H1 (cell line): ENCODE measurements around the gene MAN2A1. TPM values are rescaled to one million over a fixed set of nuclear protein-coding genes. Genes with fewer than 3 reads are reported as not detected.

Experiments
- CTCF ChIA-PET: fragments of 300-600 bp; sonication (Branson Sonifier 250); formaldehyde crosslinking; loops from one replicate; lab custom pipeline; 2021; ENCODE audit not compliant: partially characterized antibody; lab: Charles Lee
- POLR2A ChIA-PET: fragments of 300-600 bp; sonication (Branson Sonifier 250); formaldehyde crosslinking; loops from one replicate; lab custom pipeline; 2021; ENCODE audit warnings: inconsistent platforms; ENCODE audit not compliant: partially characterized antibody; lab: Charles Lee
- DNase-seq, 2 experiments: peaks; one replicate each; pipeline versions ENCODE4 v3.0.0 to v3.0.0-alpha.2; 2010 to 2022; ENCODE audit warnings: low spot score in 2 of 2, low read depth in 1 of 2, mixed read lengths in 1 of 2
- FAIRE-seq: peaks from 2 replicates; lab custom pipeline; 2011; peaks lifted over from hg19 to GRCh38; lab: Jason Lieb, UNC
- H2AFZ ChIP-seq: 2 replicates; pipeline ENCODE4 v1.8.1; 2012; ENCODE audit warnings: low read length, inconsistent platforms
- H2AK5ac ChIP-seq: 2 replicates; pipeline ENCODE4 v1.6.1; 2013; ENCODE audit warnings: low read depth, low read length
- H2BK120ac ChIP-seq: replicated peaks from 2 replicates; pipeline ENCODE3; 2013; ENCODE audit warnings: low read depth, low read length, inconsistent platforms
- H2BK12ac ChIP-seq: 2 replicates; pipeline ENCODE4 v1.6.1; 2013; ENCODE audit warnings: low read depth, low read length
- H2BK15ac ChIP-seq: 2 replicates; pipeline ENCODE4 v1.6.1; 2013; ENCODE audit warnings: low read length
- H2BK20ac ChIP-seq: 2 replicates; pipeline ENCODE4 v1.6.1; 2013; ENCODE audit warnings: low read length
- H2BK5ac ChIP-seq: 2 replicates; pipeline ENCODE4 v1.6.1; 2013; ENCODE audit warnings: low read depth, low read length
- H3K14ac ChIP-seq: 2 replicates; pipeline ENCODE4 v1.6.1; 2013; ENCODE audit warnings: inconsistent platforms; ENCODE audit not compliant: insufficient read length
- H3K18ac ChIP-seq: 2 replicates; pipeline ENCODE4 v1.6.1; 2013; ENCODE audit warnings: low read length; ENCODE audit errors: extremely low read depth
- H3K23ac ChIP-seq: 2 replicates; pipeline ENCODE4 v1.6.1; 2013; ENCODE audit warnings: inconsistent platforms; ENCODE audit not compliant: insufficient read length
- H3K23me2 ChIP-seq: 2 replicates; pipeline ENCODE4 v1.6.1; 2013; ENCODE audit warnings: low read depth, low read length
- H3K27ac ChIP-seq: 2 replicates; pipeline ENCODE4 v1.6.1; 2011; ENCODE audit warnings: low read depth, low read length, inconsistent platforms
- H3K27me3 ChIP-seq, 4 experiments: replicated peaks in 1 of 4; 1 replicate in 1 of 4; 2 replicates in 3 of 4; pipeline versions ENCODE4 v1.6.1 to v1.8.1; 2011 to 2013; ENCODE audit warnings: low read length in 3 of 4, mild to moderate bottlenecking in 3 of 4, inconsistent platforms in 2 of 4, mixed read lengths in 2 of 4, moderate library complexity in 1 of 4; ENCODE audit not compliant: control insufficient read depth in 3 of 4, insufficient read depth in 3 of 4; ENCODE audit errors: extremely low read depth in 1 of 4
- H3K36me3 ChIP-seq, 4 experiments: 2 replicates each; pipeline versions ENCODE4 v1.6.1 to v1.8.1; 2011 to 2013; ENCODE audit warnings: mild to moderate bottlenecking in 4 of 4, low read length in 3 of 4, moderate library complexity in 2 of 4, control low read depth in 1 of 4, inconsistent platforms in 1 of 4; ENCODE audit not compliant: insufficient read depth in 4 of 4, control insufficient read depth in 2 of 4
- H3K4ac ChIP-seq: replicated peaks from 2 replicates; pipeline ENCODE3; 2013; ENCODE audit warnings: low read length, low read depth, mixed read lengths, inconsistent platforms; ENCODE audit not compliant: insufficient read length
- H3K4me1 ChIP-seq, 4 experiments: replicated peaks in 1 of 4; 1 replicate in 1 of 4; 2 replicates in 3 of 4; pipeline versions ENCODE4 v1.6.1 to v1.8.1; 2011 to 2013; ENCODE audit warnings: low read length in 3 of 4, inconsistent platforms in 2 of 4, mixed read lengths in 1 of 4; ENCODE audit not compliant: insufficient read depth in 4 of 4, control insufficient read depth in 3 of 4
- H3K4me2 ChIP-seq, 2 experiments: 2 replicates each; pipeline versions ENCODE4 v1.6.1 to v1.8.1; 2011 to 2013; ENCODE audit warnings: low read depth in 2 of 2, low read length in 2 of 2, control low read depth in 1 of 2, inconsistent platforms in 1 of 2, mild to moderate bottlenecking in 1 of 2; ENCODE audit not compliant: insufficient read depth in 1 of 2
- H3K4me3 ChIP-seq, 4 experiments: fragments of 200-600, 300-600 bp in 1 of 4; sonication (generic), shearing (Covaris generic), sonication (Bioruptor Twin) in 1 of 4; 2 replicates each; pipeline versions ENCODE4 v1.5.1 to v1.8.1; 2011 to 2016; ENCODE audit warnings: low read length in 4 of 4, low read depth in 3 of 4, control low read depth in 2 of 4, inconsistent platforms in 2 of 4, mild to moderate bottlenecking in 2 of 4, mixed read lengths in 1 of 4, moderate library complexity in 1 of 4; ENCODE audit not compliant: insufficient read depth in 2 of 4; ENCODE audit errors: extremely low read depth in 1 of 4
- H3K56ac ChIP-seq: replicated peaks from 2 replicates; pipeline ENCODE3; 2013; ENCODE audit warnings: low read depth, mild to moderate bottlenecking, mixed read lengths, low read length, inconsistent platforms; ENCODE audit not compliant: insufficient read length
- H3K79me1 ChIP-seq: 2 replicates; pipeline ENCODE4 v1.6.1; 2013; ENCODE audit warnings: low read depth, low read length, control low read depth
- H3K79me2 ChIP-seq, 2 experiments: 2 replicates each; pipeline versions ENCODE4 v1.6.1 to v1.8.1; 2012 to 2013; ENCODE audit warnings: low read length in 2 of 2, mild to moderate bottlenecking in 2 of 2, inconsistent platforms in 1 of 2; ENCODE audit not compliant: insufficient read depth in 2 of 2, control insufficient read depth in 1 of 2
- H3K9ac ChIP-seq, 4 experiments: replicated peaks in 1 of 4; 1 replicate in 1 of 4; 2 replicates in 3 of 4; pipeline versions ENCODE4 v1.6.1 to v1.8.1; 2011 to 2013; ENCODE audit warnings: low read depth in 3 of 4, low read length in 3 of 4, control low read depth in 2 of 4, mild to moderate bottlenecking in 2 of 4, moderate library complexity in 2 of 4, inconsistent platforms in 1 of 4; ENCODE audit errors: extremely low read depth in 1 of 4
- H3K9me3 ChIP-seq, 2 experiments: 2 replicates each; pipeline versions ENCODE4 v1.6.1 to v1.8.1; 2012 to 2013; ENCODE audit warnings: mild to moderate bottlenecking in 2 of 2, moderate library complexity in 2 of 2, control low read depth in 1 of 2, inconsistent platforms in 1 of 2, low read depth in 1 of 2, low read length in 1 of 2, mixed read lengths in 1 of 2; ENCODE audit not compliant: insufficient read depth in 2 of 2
- H4K20me1 ChIP-seq, 2 experiments: replicated peaks in 1 of 2; 2 replicates each; pipeline versions ENCODE3 to v1.8.1; 2011 to 2013; ENCODE audit warnings: inconsistent platforms in 2 of 2, low read length in 2 of 2, mild to moderate bottlenecking in 1 of 2; ENCODE audit not compliant: insufficient read depth in 2 of 2, control insufficient read depth in 1 of 2
- H4K5ac ChIP-seq: 2 replicates; pipeline ENCODE4 v1.6.1; 2013; ENCODE audit warnings: low read length, low read depth, mixed read lengths, inconsistent platforms; ENCODE audit not compliant: insufficient read length
- H4K8ac ChIP-seq: 2 replicates; pipeline ENCODE4 v1.8.0; 2013; ENCODE audit warnings: mild to moderate bottlenecking, moderate library complexity, low read length, inconsistent platforms; ENCODE audit not compliant: insufficient read depth; ENCODE audit errors: extremely low read depth
- H4K91ac ChIP-seq: replicated peaks from 2 replicates; pipeline ENCODE3; 2013; ENCODE audit warnings: low read length, mixed read lengths, inconsistent platforms; ENCODE audit not compliant: insufficient read length
- ATF2 ChIP-seq: IDR thresholded peaks from 2 replicates; pipeline ENCODE4 v1.6.1; 2012; ENCODE audit warnings: low read length, inconsistent platforms
- BCL11A ChIP-seq, 2 experiments: IDR thresholded peaks; one replicate each; pipeline ENCODE4 v1.6.1; 2011; ENCODE audit warnings: low read depth in 2 of 2, low read length in 2 of 2, mild to moderate bottlenecking in 2 of 2
- CEBPB ChIP-seq: IDR thresholded peaks from 2 replicates; pipeline ENCODE4 v1.6.1; 2012; ENCODE audit warnings: low read depth, low read length
- CHD1 ChIP-seq: IDR thresholded peaks from 2 replicates; pipeline ENCODE4 v1.6.1; 2012; ENCODE audit warnings: low read depth, low read length, improper control_type of control experiment
- CTBP2 ChIP-seq: IDR thresholded peaks from 2 replicates; pipeline ENCODE4 v1.7.0; 2011; ENCODE audit warnings: borderline replicate concordance, mild to moderate bottlenecking, moderate library complexity, mixed read lengths, low read length; ENCODE audit not compliant: insufficient read depth, insufficient read length
- EZH2 ChIP-seq: fragments of 200-600 bp; sonication (generic); IDR thresholded peaks from 2 replicates; pipeline ENCODE4 v1.7.1; 2012; ENCODE audit warnings: low read depth, mild to moderate bottlenecking, moderate library complexity, low read length, inconsistent platforms; ENCODE audit not compliant: severe bottlenecking
- HDAC6 ChIP-seq: IDR thresholded peaks from one replicate; pipeline ENCODE4 v1.7.1; 2012; ENCODE audit warnings: low read depth, mild to moderate bottlenecking, inconsistent platforms, low read length, moderate library complexity
- JUND ChIP-seq: IDR thresholded peaks from 2 replicates; pipeline ENCODE4 v1.6.1; 2011; ENCODE audit warnings: mild to moderate bottlenecking, improper control_type of control experiment, low read length
- PHF8 ChIP-seq: fragments of 200-600 bp; sonication (generic); conservative IDR thresholded peaks from 2 replicates; pipeline ENCODE4 v1.7.1; 2012; ENCODE audit warnings: low read depth, mild to moderate bottlenecking, inconsistent platforms, low read length, moderate library complexity
- POU5F1 ChIP-seq: IDR thresholded peaks from 2 replicates; pipeline ENCODE4 v1.6.1; 2011; ENCODE audit warnings: low read depth, mild to moderate bottlenecking, low read length, moderate library complexity
- WGBS, 2 experiments: shearing (Covaris generic) in 1 of 2; methylation state at CpG; one replicate each; pipeline versions ENCODE4 v1.1.6 to v1.1.7; 2013 to 2015; ENCODE audit warnings: low lambda C conversion rate in 2 of 2, mixed read lengths in 2 of 2, inconsistent platforms in 1 of 2, low coverage in 1 of 2, missing lambda C conversion rate in 1 of 2; ENCODE audit not compliant: insufficient replicate concordance in 2 of 2, insufficient coverage in 1 of 2, insufficient read length in 1 of 2; ENCODE audit errors: extremely low coverage in 1 of 2, missing lambda C conversion rate in 1 of 2; 5-methylcytosine and 5-hydroxymethylcytosine counted together
- polyA plus RNA-seq, 7 experiments: library from polyadenylated mRNA; depleted of rRNA in 3 of 7; stranded (reverse) in 5 of 7; unstranded in 2 of 7; fragments of >200 nt in 5 of 7; fragments of 200-250 nt in 2 of 7; gene quantifications; 1 replicate in 5 of 7; 2 replicates in 1 of 7; 4 replicates in 1 of 7; pipeline versions ENCODE4 v1.2.1 to v1.2.3, GENCODE V29; 2011 to 2013; ENCODE audit warnings: missing spikeins in 2 of 7, mixed read lengths in 2 of 7
- total RNA-seq: library from RNA; stranded (reverse); fragmentation: NEBNext Ultra II Directional; extraction: Animal tissue kit (Norgen Biotek cat#: 25700); gene quantifications from 2 replicates; pipeline ENCODE4 v1.2.1, GENCODE V29; 2021
- TF ChIP-seq, protein P1 (sequence below): IDR thresholded peaks from 2 replicates; pipeline ENCODE4 v1.6.1; 2011; ENCODE audit warnings: low read length, improper control_type of control experiment

MAN2A1 gene
- total and polyA plus RNA-seq, 2 of the 8 experiments (the other 6 are each of a cell fraction or from before 2014, with no cell fraction given) = 29.1 to 102 TPM

DNA sequence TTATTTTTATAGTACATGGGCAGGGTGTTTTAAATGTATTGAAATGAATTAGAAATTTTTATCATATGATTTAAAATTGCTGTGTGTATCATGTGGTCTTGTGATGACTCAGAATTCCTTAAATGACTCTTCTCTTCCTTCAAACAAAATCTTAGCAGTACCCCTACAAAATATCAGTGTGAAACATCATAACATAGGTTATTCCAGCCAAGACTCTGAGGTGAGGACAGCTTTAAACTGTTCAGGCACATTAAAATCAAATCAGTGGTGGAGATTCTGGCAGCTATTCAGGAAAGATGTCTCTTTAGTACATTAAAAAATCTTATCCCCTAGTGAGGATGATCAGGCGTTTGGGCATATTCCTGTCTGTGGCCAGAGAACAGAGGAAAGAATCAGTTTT is 174.0 kb downstream of the MAN2A1 start:
- H3K27me3 ChIP-seq = peaks cover 0 to 1% (median 0%) of the 10 kb centered on the region in 4 experiments; a peak in 1 of 7 replicates
- no peak overlapping the region for H2AFZ ChIP-seq
- H4K8ac ChIP-seq = no peak overlapping the region
- peaks cover 2 to 43% (median 28%) of the 10 kb centered on the region in 4 experiments; a peak in 5 of 8 replicates for H3K36me3 ChIP-seq
- no peak overlapping the region for H2AK5ac ChIP-seq
- WGBS, 2 experiments = 92% methylated on average over 1 of the region's 1 CpG; no CpG with 5 or more reads in 1 of the 2 experiments
- H3K4ac ChIP-seq = no peak overlapping the region
- H3K9me3 ChIP-seq = no peaks in the 10 kb centered on the region
- no peaks in the 10 kb centered on the region for H3K79me2 ChIP-seq
- no peak overlapping the region for H2BK5ac ChIP-seq
- no peaks in the 10 kb centered on the region for H3K79me1 ChIP-seq
- DNase-seq (no peak), FAIRE-seq (no peak)
- H3K4me1 ChIP-seq = peaks cover 0 to 4% (median under 1%) of the 10 kb centered on the region in 4 experiments; a peak in 1 of 7 replicates
- no peak overlapping the region for H2BK12ac ChIP-seq
- no peak overlapping the region for H2BK120ac ChIP-seq
- H3K4me3 ChIP-seq = no peak overlapping the region
- no peak overlapping the region for H3K9ac ChIP-seq
- no peak overlapping the region for H3K14ac ChIP-seq
- no peak overlapping the region for H4K5ac ChIP-seq
- H3K18ac ChIP-seq = no peak overlapping the region
- H4K20me1 ChIP-seq = peaks cover 2% of the 10 kb centered on the region in 2 experiments
- no peak overlapping the region for H2BK15ac ChIP-seq
- H3K4me2 ChIP-seq = no peak overlapping the region
- CTCF ChIA-PET = interaction anchor here (1.1 kb wide), 1 partner anchor 88 kb away, joined by 3 read pairs; no protein-coding TSS in a partner anchor
- H3K23ac ChIP-seq = no peak overlapping the region
- no peaks in the 10 kb centered on the region; the same call in 1 of the 2 replicates for H3K23me2 ChIP-seq
- no peak overlapping the region for H2BK20ac ChIP-seq
- no peak overlapping the region for H3K27ac ChIP-seq
- H3K56ac ChIP-seq = no peak overlapping the region
- POLR2A ChIA-PET = no interaction called here
- no peak overlapping the region for H4K91ac ChIP-seq
- TF ChIP-seq POU5F1 (no peak), ATF2 (no peak), PHF8 (no peak), CEBPB (no peak), HDAC6 (no peak), CHD1 (no peak), BCL11A (IDR thresholded peaks at IDR 0.05; ENCODE audit: low read depth in 2 of 2, low read length in 2 of 2) (no peak), JUND (no peak), CTBP2 (no peak), EZH2 (no peak)
- TF ChIP-seq, protein P1, sequence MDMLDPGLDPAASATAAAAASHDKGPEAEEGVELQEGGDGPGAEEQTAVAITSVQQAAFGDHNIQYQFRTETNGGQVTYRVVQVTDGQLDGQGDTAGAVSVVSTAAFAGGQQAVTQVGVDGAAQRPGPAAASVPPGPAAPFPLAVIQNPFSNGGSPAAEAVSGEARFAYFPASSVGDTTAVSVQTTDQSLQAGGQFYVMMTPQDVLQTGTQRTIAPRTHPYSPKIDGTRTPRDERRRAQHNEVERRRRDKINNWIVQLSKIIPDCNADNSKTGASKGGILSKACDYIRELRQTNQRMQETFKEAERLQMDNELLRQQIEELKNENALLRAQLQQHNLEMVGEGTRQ = no peak
